Mesenteric fat pad (tissue), 1 donor: Measurements from ENCODE around the gene ZNF667. TPM values are rescaled to one million over a fixed set of nuclear protein-coding genes. Genes with fewer than 3 reads are reported as not detected.
A peak's percentile ranks its signal among the peaks of the same experiment; 100 is the strongest.

Experiments used
- DNase-seq: peaks from one replicate; pipeline ENCODE4 v3.0.0-alpha.2; 2020; ENCODE audit warnings: low spot score
- total RNA-seq: library from RNA; stranded (reverse); fragmentation: NEBNext Ultra II Directional; extraction: Animal tissue kit (Norgen Biotek cat#: 25700); gene quantifications from one replicate; pipeline ENCODE4 v1.2.1, GENCODE V29; 2021
- donor health status: DM: yes; HTN: yes; CAD: no.

ZNF667 gene
- total RNA-seq, 1 donor from 2014 or later: 3.4 TPM

GRCh38 chr19:56393119-56394012 is 83.8 kb downstream of the ZNF667 start, which contains the start of gene ZNF582:
TSS of gene ZNF582 (minus strand) at chr19:56393534. CDS start at chr19:56391752, 1,782 bp downstream.
- peak; percentile 96 for DNase-seq

Other genes starting within 250 kb of the ZNF667 start
- not detected for gene EDDM13, start 204.6 kb downstream of the ZNF667 start, total RNA-seq
- gene ZSCAN5A, start 162.5 kb downstream of the ZNF667 start, total RNA-seq: 12.9 TPM
- 3.1 TPM for gene ZNF582, start 83.8 kb downstream of the ZNF667 start, total RNA-seq
- 4.6 TPM for gene ZNF583, start 73.0 kb downstream of the ZNF667 start, total RNA-seq
- 6.2 TPM for gene ZNF471, start 30.5 kb upstream of the ZNF667 start, total RNA-seq
- 5.6 TPM for gene ZFP28, start 61.6 kb upstream of the ZNF667 start, total RNA-seq
- gene ZNF470, start 90.1 kb upstream of the ZNF667 start, total RNA-seq: 2.4 TPM
- 7.0 TPM for gene ZNF71, start 118.0 kb upstream of the ZNF667 start, total RNA-seq
- 0.51 TPM for gene SMIM17, start 165.8 kb upstream of the ZNF667 start, total RNA-seq
- 2.2 TPM for gene ZNF835, start 194.4 kb upstream of the ZNF667 start, total RNA-seq